GM12878 (cell line): ENCODE measurements around the gene LRRK1. TPM values are rescaled to one million over a fixed set of nuclear protein-coding genes. Genes with fewer than 3 reads are reported as not detected.

Experiments
- ATAC-seq: fragments of 200-7000 bp; cut with Tn5 transposase; 3 replicates; pipeline ENCODE4 v1.9.1; 2020; ENCODE audit warnings: mild to moderate bottlenecking, moderate library complexity
- BruUV-seq: library from RNA; stranded (reverse); fragments of 400-500 nt; replicated peaks from 2 replicates; lab custom pipeline; 2021; lab: Mats Ljungman, UMichigan
- CTCF ChIA-PET: fragments of 300-600 bp; sonication (Branson Sonifier 250); formaldehyde crosslinking; extraction: SDS; loops from one replicate; lab custom pipeline; 2021; ENCODE audit warnings: inconsistent platforms; lab: Yijun Ruan, JAX
- POLR2A ChIA-PET: fragments of 350-600 bp; formaldehyde crosslinking; extraction: SDS; loops from one replicate; lab custom pipeline; 2021; ENCODE audit warnings: inconsistent platforms; lab: Charles Lee
- RAD21 ChIA-PET: fragments of 300-600 bp; sonication (Branson Sonifier 250); formaldehyde crosslinking; loops from one replicate; lab custom pipeline; 2023; ENCODE audit warnings: antibody characterized with exemption; ENCODE audit not compliant: unreplicated experiment; lab: Charles Lee
- SMC1A ChIA-PET: fragments of 300-600 bp; sonication (Branson Sonifier 250); formaldehyde crosslinking; loops from one replicate; lab custom pipeline; 2023; ENCODE audit not compliant: unreplicated experiment, uncharacterized antibody; lab: Charles Lee
- DNase-seq: peaks from one replicate; pipeline ENCODE4 v3.0.0-alpha.2; 2011; ENCODE audit warnings: low read depth, low spot score
- FAIRE-seq: peaks from 3 replicates; lab custom pipeline; 2011; peaks lifted over from hg19 to GRCh38; lab: Jason Lieb, UNC
- H2AFZ ChIP-seq: 2 replicates; pipeline ENCODE4 v1.6.0; 2011; ENCODE audit warnings: low read depth, low read length, control low read depth; ENCODE audit not compliant: control insufficient read depth
- H3K27ac ChIP-seq: 2 replicates; pipeline ENCODE4 v1.5.1; 2011; ENCODE audit warnings: control low read depth; ENCODE audit not compliant: control insufficient read depth, insufficient read depth
- H3K27me3 ChIP-seq, 2 experiments: replicated peaks in 1 of 2; 2 replicates each; pipeline versions ENCODE4 v1.6.0 to v1.6.1; 2011; ENCODE audit warnings: low read length in 1 of 2; ENCODE audit not compliant: control insufficient read depth in 2 of 2, insufficient read depth in 2 of 2
- H3K36me3 ChIP-seq, 2 experiments: 2 replicates each; pipeline ENCODE4 v1.5.1; 2011; ENCODE audit warnings: low read length in 1 of 2; ENCODE audit not compliant: control insufficient read depth in 2 of 2, insufficient read depth in 2 of 2
- H3K4me1 ChIP-seq: 2 replicates; pipeline ENCODE4 v1.6.1; 2011; ENCODE audit warnings: mild to moderate bottlenecking, low read length, moderate library complexity, mixed read lengths; ENCODE audit not compliant: control insufficient read depth, insufficient read depth
- H3K4me2 ChIP-seq: 2 replicates; pipeline ENCODE4 v1.6.0; 2011; ENCODE audit warnings: control low read depth; ENCODE audit not compliant: control insufficient read depth, insufficient read depth
- H3K4me3 ChIP-seq: fragments of 200-600 bp; sonication (generic); 2 replicates; pipeline ENCODE4 v1.5.1; 2016
- H3K79me2 ChIP-seq: 2 replicates; pipeline ENCODE4 v1.6.0; 2011; ENCODE audit warnings: low read length; ENCODE audit not compliant: control insufficient read depth, insufficient read depth
- H3K9ac ChIP-seq: 2 replicates; pipeline ENCODE4 v1.8.0; 2011; ENCODE audit warnings: low read length, control low read depth, mixed read lengths; ENCODE audit not compliant: control insufficient read depth, insufficient read depth
- H3K9me3 ChIP-seq: replicated peaks from 3 replicates; pipeline ENCODE4 v1.5.1; 2011; ENCODE audit warnings: mild to moderate bottlenecking, low read length; ENCODE audit not compliant: control insufficient read depth, insufficient read depth
- H4K20me1 ChIP-seq: 2 replicates; pipeline ENCODE4 v1.6.0; 2011; ENCODE audit not compliant: control insufficient read depth, insufficient read depth
- ASH2L ChIP-seq: fragments of 300-600, 200-600 bp; sonication (generic); IDR thresholded peaks from 2 replicates; pipeline ENCODE4 v1.6.1; 2017; ENCODE audit warnings: low read depth, mild to moderate bottlenecking, borderline replicate concordance
- BHLHE40 ChIP-seq, 2 experiments: fragments of 450-650 bp in 1 of 2; IDR thresholded peaks; 2 replicates each; pipeline ENCODE4 v1.6.1; 2011 to 2017; ENCODE audit warnings: low read depth in 2 of 2, borderline replicate concordance in 1 of 2, improper control_type of control experiment in 1 of 2, low read length in 1 of 2, mild to moderate bottlenecking in 1 of 2
- BMI1 ChIP-seq: fragments of 450-650 bp; IDR thresholded peaks from 2 replicates; pipeline ENCODE4 v1.6.1; 2016; ENCODE audit warnings: mild to moderate bottlenecking, moderate library complexity, borderline replicate concordance
- EP300 ChIP-seq, 2 experiments: fragments of 150-350 bp in 1 of 2; IDR thresholded peaks; 2 replicates each; pipeline ENCODE4 v1.6.1; 2011 to 2012; ENCODE audit warnings: low read depth in 2 of 2, low read length in 2 of 2, borderline replicate concordance in 1 of 2, improper control_type of control experiment in 1 of 2, inconsistent platforms in 1 of 2; ENCODE audit not compliant: control insufficient read depth in 1 of 2
- ESRRA ChIP-seq: IDR thresholded peaks from 2 replicates; pipeline ENCODE4 v1.6.1; 2012; ENCODE audit warnings: mild to moderate bottlenecking, low read length, improper control_type of control experiment
- MEF2B ChIP-seq: fragments of 450-650 bp; IDR thresholded peaks from 2 replicates; pipeline ENCODE4 v1.6.1; 2018; ENCODE audit warnings: mild to moderate bottlenecking, moderate library complexity; ENCODE audit not compliant: partially characterized antibody, poor library complexity, severe bottlenecking
- MXI1 ChIP-seq: fragments of 150-350 bp; IDR thresholded peaks from 2 replicates; pipeline ENCODE4 v1.6.1; 2011; ENCODE audit warnings: low read depth, mild to moderate bottlenecking, inconsistent platforms, low read length, improper control_type of control experiment
- NR2F1 ChIP-seq: fragments of 450-650 bp; conservative IDR thresholded peaks from 2 replicates; pipeline ENCODE4 v1.6.1; 2017; ENCODE audit warnings: mild to moderate bottlenecking
- NRF1 ChIP-seq: conservative IDR thresholded peaks from 2 replicates; pipeline ENCODE4 v1.6.1; 2011; ENCODE audit warnings: mild to moderate bottlenecking, low read depth, low read length, improper control_type of control experiment
- POU2F2 ChIP-seq: IDR thresholded peaks from 3 replicates; pipeline ENCODE4 v1.6.1; 2011; ENCODE audit warnings: low read depth, mild to moderate bottlenecking, low read length, borderline replicate concordance
- SPI1 ChIP-seq: IDR thresholded peaks from 2 replicates; pipeline ENCODE4 v1.6.1; 2011; ENCODE audit warnings: low read depth, mild to moderate bottlenecking, low read length, moderate library complexity, borderline replicate concordance; ENCODE audit not compliant: insufficient read depth
- TCF12 ChIP-seq: IDR thresholded peaks from 2 replicates; pipeline ENCODE4 v1.6.1; 2011; ENCODE audit warnings: low read depth, mild to moderate bottlenecking, low read length
- WRNIP1 ChIP-seq: IDR thresholded peaks from 2 replicates; pipeline ENCODE4 v1.6.1; 2011; ENCODE audit warnings: low read depth, low read length, improper control_type of control experiment, borderline replicate concordance
- YY1 ChIP-seq: IDR thresholded peaks from 2 replicates; pipeline ENCODE4 v1.6.1; 2011; ENCODE audit warnings: low read depth, mild to moderate bottlenecking, low read length
- ZZZ3 ChIP-seq: IDR thresholded peaks from 2 replicates; pipeline ENCODE4 v1.6.1; 2011; ENCODE audit warnings: low read depth; ENCODE audit not compliant: control insufficient read depth, insufficient read length
- WGBS: methylation state at CpG from one replicate; pipeline ENCODE4 v1.1.6; 2016; ENCODE audit warnings: low lambda C conversion rate; ENCODE audit not compliant: insufficient replicate concordance, insufficient coverage; ENCODE audit errors: missing lambda C conversion rate; 5-methylcytosine and 5-hydroxymethylcytosine counted together
- in situ Hi-C: fragments of 300-500 bp; cut with MboI; formaldehyde crosslinking; loops from 9 replicates; pipeline ENCODE4 v1.14.3; 2018; ENCODE audit warnings: mixed read lengths
- intact Hi-C: fragments of 100-400 bp; cut with micrococcal nuclease; formaldehyde crosslinking; loops from one replicate; pipeline ENCODE4 v1.14.2; 2022; ENCODE audit not compliant: unreplicated experiment
- polyA plus RNA-seq, 11 experiments: library from polyadenylated mRNA; depleted of rRNA in 4 of 11; unstranded in 6 of 11; stranded (reverse) in 5 of 11; fragments of >200 nt; fragmentation: Nextera tagmentation in 4 of 11; fragmentation: Illumina TruSeq in 1 of 11; extraction: Ambion mirVana in 4 of 11; extraction: Trizol in 1 of 11; gene quantifications; 1 replicate in 1 of 11; 2 replicates in 10 of 11; pipeline versions ENCODE4 v1.2.1 to v1.2.3, GENCODE V29; 2011 to 2016; ENCODE audit warnings: inconsistent platforms in 2 of 11, missing spikeins in 2 of 11, low read depth in 1 of 11
- total RNA-seq, 4 experiments: library from RNA; depleted of rRNA in 3 of 4; stranded (reverse); fragments of >200 nt in 3 of 4; fragmentation: Illumina TruSeq in 1 of 4; extraction: Trizol in 1 of 4; gene quantifications; 2 replicates each; pipeline versions ENCODE4 v1.2.1 to v1.2.3, GENCODE V29; 2013 to 2021

The LRRK1 gene
- total and polyA plus RNA-seq, 10 of the 15 experiments (the other 5 are each of a cell fraction or from before 2014, with no cell fraction given), result 2.2 to 58.3 (median 17.9) TPM

DNA sequence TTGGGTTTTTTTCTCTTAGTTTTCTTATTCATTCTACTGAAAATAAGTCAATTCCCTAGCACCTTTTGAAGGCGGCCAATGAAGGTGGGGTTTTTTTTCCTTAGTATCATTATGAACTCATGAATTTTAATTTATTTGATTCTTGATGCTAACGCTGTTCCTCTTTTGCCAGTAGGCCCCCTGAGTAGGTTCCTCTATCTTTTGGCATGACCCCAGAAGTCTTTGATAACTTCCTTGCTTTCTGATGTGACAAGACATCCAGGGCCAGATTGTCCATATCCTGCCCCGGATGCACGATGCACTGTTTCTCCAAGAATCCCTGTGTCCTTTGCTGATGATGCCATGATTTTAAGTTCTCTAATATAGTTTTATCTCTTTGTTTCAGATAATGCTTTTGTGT lies 20.6 kb downstream of the LRRK1 start:
- H3K4me2 ChIP-seq, result no peak overlapping the region
- ChIA-PET POLR2A (interaction anchor here (5.3 to 6.0 kb wide), 2 partner anchors 11 to 19 kb away, joined by 50 to 97 read pairs; partner anchors contain the start of gene LRRK1), RAD21 (no interaction called here), SMC1A (interaction anchor here (2.0 to 2.5 kb wide), 2 partner anchors 8 to 10 kb away, joined by 6 to 11 read pairs; no protein-coding TSS in a partner anchor), CTCF (interaction anchor here (1.0 kb wide), 1 partner anchor 13 kb away, joined by 3 read pairs; no protein-coding TSS in a partner anchor)
- no peaks in the 10 kb centered on the region for H3K9me3 ChIP-seq
- TF ChIP-seq SPI1 (peak; percentile 39; the same call in 1 of the 2 replicates), YY1 (no peak)
- 0 out of 2 replicates have a peak, but pooled peaks cover 2% of the 10 kb centered on the region for H4K20me1 ChIP-seq
- peaks cover 36% of the 10 kb centered on the region for H3K79me2 ChIP-seq
- no peak overlapping the region for H3K4me3 ChIP-seq
- FAIRE-seq (no peak), DNase-seq (no peak), ATAC-seq (no peak)
- no peak overlapping the region for H2AFZ ChIP-seq
- H3K4me1 ChIP-seq, result peaks cover 44% of the 10 kb centered on the region
- in situ Hi-C loops, result loop anchor here (25.0 kb wide), 1 partner anchor 1427 kb away; no protein-coding TSS in a partner anchor
- 0 out of 2 replicates have a peak overlapping the region, but pooled peaks have one; percentile 85 for H3K27ac ChIP-seq
- no TSS peak for BruUV-seq
- intact Hi-C loops, result loop anchor here (2.0 kb wide), 1 partner anchor 13 kb away; no protein-coding TSS in a partner anchor
- 92% methylated on average over 4 of the region's 4 CpGs for WGBS
- H3K27me3 ChIP-seq, result no peaks in the 10 kb centered on the region
- no peak overlapping the region for H3K9ac ChIP-seq
- peaks cover 0 to 12% of the 10 kb centered on the region in 2 experiments; a peak in 3 of 4 replicates for H3K36me3 ChIP-seq

DNA sequence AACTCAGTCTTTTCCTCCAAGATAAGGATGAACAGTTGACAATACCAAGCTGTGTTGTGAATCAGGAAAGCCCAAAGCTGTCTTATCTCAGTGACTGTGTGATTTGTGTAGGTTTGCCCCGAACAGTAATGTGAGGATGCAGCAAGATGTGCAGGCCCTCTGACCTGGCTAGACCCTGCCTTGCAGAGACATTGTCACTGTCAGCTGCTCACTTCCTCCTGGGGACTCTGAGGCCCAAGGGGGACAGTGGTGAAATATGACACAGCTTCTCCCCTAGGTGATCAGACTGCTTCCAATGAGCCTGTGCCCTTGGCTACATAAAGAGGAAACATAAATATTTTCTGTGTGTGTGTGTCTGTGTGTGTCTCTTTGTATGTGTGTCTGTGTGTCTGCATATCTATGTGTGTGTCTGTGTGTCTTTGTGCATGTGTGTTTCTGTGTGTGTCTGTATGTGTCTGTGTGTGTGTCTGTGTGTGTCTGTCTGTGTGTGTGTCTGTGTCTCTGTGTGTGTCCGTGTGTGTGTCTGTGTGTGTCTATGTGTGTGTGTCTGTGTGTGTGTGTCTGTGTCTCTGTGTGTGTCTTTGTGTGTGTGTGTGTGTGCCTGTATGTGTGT lies 21.7 kb downstream of the LRRK1 start:
- no peaks in the 10 kb centered on the region for H3K27me3 ChIP-seq
- TSS peak; percentile 89 for BruUV-seq
- peaks cover 0 to 7% of the 10 kb centered on the region in 2 experiments; a peak in 2 of 4 replicates for H3K36me3 ChIP-seq
- H3K9me3 ChIP-seq, result no peaks in the 10 kb centered on the region
- ChIA-PET RAD21 (interaction anchor here (0.8 to 5.7 kb wide), 8 partner anchors 12 to 68 kb away, joined by 3 to 152 read pairs (median 4); partner anchors contain the start of gene LRRK1), CTCF (interaction anchor here (1.0 to 7.1 kb wide), 5 partner anchors 10 to 67 kb away, joined by 3 to 129 read pairs (median 39); partner anchors contain the start of gene LRRK1), SMC1A (interaction anchor here (0.7 to 5.8 kb wide), 11 partner anchors 10 to 345 kb away, joined by 3 to 122 read pairs (median 6); partner anchors contain the start of gene LRRK1), POLR2A (interaction anchor here (1.2 to 6.0 kb wide), 4 partner anchors 12 to 26 kb away, joined by 4 to 97 read pairs (median 28); partner anchors contain the start of gene LRRK1)
- 0% methylated on average over 2 of the region's 2 CpGs for WGBS
- H2AFZ ChIP-seq, result no peak overlapping the region
- FAIRE-seq, result peak; percentile 99
- peak overlapping the region; percentile 85 for H3K27ac ChIP-seq
- H3K9ac ChIP-seq, result peak overlapping the region; percentile 59
- peak; percentile 87 for ATAC-seq
- peaks cover 38% of the 10 kb centered on the region for H3K4me1 ChIP-seq
- no peak for DNase-seq
- H4K20me1 ChIP-seq, result no peaks in the 10 kb centered on the region
- H3K79me2 ChIP-seq, result peaks cover 35% of the 10 kb centered on the region
- in situ Hi-C loops (loop anchor here (25.0 kb wide), 1 partner anchor 1429 kb away; no protein-coding TSS in a partner anchor), intact Hi-C loops (loop anchor here (2.0 kb wide), 1 partner anchor 14 kb away; no protein-coding TSS in a partner anchor)
- H3K4me2 ChIP-seq, result peak overlapping the region; percentile 87
- peak overlapping the region; percentile 31; the same call in 1 of the 2 replicates for H3K4me3 ChIP-seq
- TF ChIP-seq NRF1 (no peak), WRNIP1 (0 out of 2 replicates have a peak, but pooled peaks have one; percentile 21), YY1 (no peak), MXI1 (0 out of 2 replicates have a peak, but pooled peaks have one; percentile 38), ASH2L (no peak), BHLHE40 (IDR thresholded peaks at IDR 0.05; ENCODE audit: borderline replicate concordance in 1 of 2, low read depth in 2 of 2, low read length in 1 of 2) (peak in 1 of 2 experiments; percentile 24; a peak in 1 of 4 replicates), MEF2B (peak; percentile 76), ZZZ3 (no peak), NR2F1 (peak; percentile 48; the same call in 1 of the 2 replicates), POU2F2 (no peak), BMI1 (peak; percentile 24; the same call in 1 of the 2 replicates), EP300 (IDR thresholded peaks at IDR 0.05; ENCODE audit: borderline replicate concordance in 1 of 2, control insufficient read depth in 1 of 2, low read depth in 2 of 2, low read length in 2 of 2) (peak; percentile 13 to 32; a peak in 1 of 4 replicates), ESRRA (no peak), TCF12 (no peak)
